Prostate gland (tissue), 2 donors: Measurements from ENCODE around the gene CIRBP. TPM values are rescaled to one million over a fixed set of nuclear protein-coding genes. Genes with fewer than 3 reads are reported as not detected.
A peak's percentile ranks its signal among the peaks of the same experiment; 100 is the strongest.

ENCODE experiments used
- DNase-seq: peaks from one replicate; pipeline ENCODE4 v3.0.0-alpha.2; 2019; ENCODE audit warnings: low spot score
- H3K27ac ChIP-seq, 2 donors: fragments of 200-600 bp; sonication (generic); 2 replicates each; pipeline ENCODE4 v1.5.1; 2017 to 2019
- H3K27me3 ChIP-seq: fragments of 200-600 bp; sonication (generic); replicated peaks from 2 replicates; pipeline ENCODE4 v1.5.1; 2019; ENCODE audit not compliant: insufficient read depth
- H3K36me3 ChIP-seq, 2 donors: fragments of 200-600 bp; sonication (generic); 1 replicate in 1 of 2; 2 replicates in 1 of 2; pipeline versions ENCODE4 v1.5.1 to v1.8.1; 2017 to 2019
- H3K4me1 ChIP-seq: fragments of 200-600 bp; sonication (generic); replicated peaks from 2 replicates; pipeline ENCODE4 v1.5.1; 2019
- H3K4me3 ChIP-seq, 2 donors: fragments of 200-600 bp; sonication (generic); 2 replicates each; pipeline ENCODE4 v1.5.1; 2017 to 2019
- H3K9me3 ChIP-seq: fragments of 200-600 bp; sonication (generic); 2 replicates; pipeline ENCODE4 v1.5.1; 2017
- POLR2A ChIP-seq: fragments of 450-650 bp; IDR thresholded peaks from one replicate; pipeline ENCODE4 v1.6.1; 2016; ENCODE audit warnings: antibody characterized with exemption, mild to moderate bottlenecking
- POLR2AphosphoS5 ChIP-seq: sonication (generic); formaldehyde crosslinking; IDR thresholded peaks from one replicate; pipeline ENCODE4 v1.6.1; 2017; ENCODE audit warnings: antibody characterized with exemption
- WGBS: methylation state at CpG from one replicate; pipeline ENCODE4 v1.1.5; 2018; 5-methylcytosine and 5-hydroxymethylcytosine counted together
- intact Hi-C: fragments of 100-400 bp; cut with DNase I; formaldehyde crosslinking; loops from one replicate; pipeline ENCODE4 v1.14.2; 2022
- total RNA-seq, 2 donors: library from RNA; depleted of rRNA; stranded (reverse); fragments of >200 nt; gene quantifications; one replicate each; pipeline ENCODE4 v1.1.0, GENCODE V29; 2016
- TF ChIP-seq, protein P1 (sequence below), 4 experiments: fragments of 200-600 bp in 2 of 4; fragments of 450-650 bp in 2 of 4; sonication (generic) in 2 of 4; IDR thresholded peaks; 1 replicate in 3 of 4; 2 replicates in 1 of 4; pipeline ENCODE4 v1.5.1; 2016 to 2019; ENCODE audit warnings: antibody characterized with exemption in 4 of 4, mild to moderate bottlenecking in 2 of 4, moderate library complexity in 2 of 4

The CIRBP gene
- total RNA-seq, 2 donors from 2014 or later, result 753 to 863 TPM

DNA sequence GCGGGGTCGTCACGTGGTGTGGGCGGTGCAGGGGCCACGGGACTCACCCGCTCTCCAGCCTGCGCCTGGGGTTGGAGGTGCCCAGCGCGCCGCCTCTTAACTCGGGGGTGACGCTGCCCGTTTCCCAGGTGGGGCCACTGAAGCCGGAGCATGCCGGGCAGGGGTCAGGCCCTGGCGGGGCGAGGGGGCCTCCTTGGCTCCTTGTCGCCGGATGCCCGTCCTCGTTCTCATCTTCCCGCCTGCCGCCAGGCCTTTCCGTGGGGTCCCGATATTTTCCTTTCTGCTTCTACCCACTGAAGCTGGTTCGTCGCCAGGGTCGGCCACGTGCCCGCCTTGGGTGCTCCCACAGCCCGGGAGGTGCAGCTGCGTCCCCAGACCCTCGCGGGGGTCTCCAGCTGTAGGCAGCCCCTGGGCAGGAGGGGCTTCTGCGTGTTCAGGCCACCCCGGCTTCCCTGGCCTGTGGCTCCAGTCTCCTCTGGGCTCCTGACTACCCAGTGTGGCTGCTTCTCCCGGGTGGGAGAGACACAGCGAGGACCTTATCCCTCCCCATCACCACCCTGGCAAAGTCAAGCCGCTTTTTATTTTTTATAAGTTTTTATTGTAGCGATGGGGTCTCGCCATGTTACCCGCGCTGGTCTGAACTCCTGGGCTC lies 7.0 kb downstream of the CIRBP start:
- WGBS, result 4% methylated on average over 40 of the region's 43 CpGs
- Histone ChIP-seq H3K4me1 (peaks cover 45% of the 10 kb centered on the region), H3K27ac (peak overlapping the region; percentile 94 to 99), H3K36me3 (peaks cover 9 to 31% of the 10 kb centered on the region in 2 donors), H3K27me3 (no peaks in the 10 kb centered on the region), H3K9me3 (no peaks in the 10 kb centered on the region), H3K4me3 (peak overlapping the region; percentile 53 to 78)
- intact Hi-C loops, result loop anchor here (5.0 to 10.0 kb wide), 4 partner anchors 81 to 226 kb away; partner anchors contain the start of genes DAZAP1, GAMT and RPS15
- peak; percentile 3 for TF ChIP-seq POLR2AphosphoS5
- peak; percentile 17 for TF ChIP-seq POLR2A
- TF ChIP-seq, protein P1, sequence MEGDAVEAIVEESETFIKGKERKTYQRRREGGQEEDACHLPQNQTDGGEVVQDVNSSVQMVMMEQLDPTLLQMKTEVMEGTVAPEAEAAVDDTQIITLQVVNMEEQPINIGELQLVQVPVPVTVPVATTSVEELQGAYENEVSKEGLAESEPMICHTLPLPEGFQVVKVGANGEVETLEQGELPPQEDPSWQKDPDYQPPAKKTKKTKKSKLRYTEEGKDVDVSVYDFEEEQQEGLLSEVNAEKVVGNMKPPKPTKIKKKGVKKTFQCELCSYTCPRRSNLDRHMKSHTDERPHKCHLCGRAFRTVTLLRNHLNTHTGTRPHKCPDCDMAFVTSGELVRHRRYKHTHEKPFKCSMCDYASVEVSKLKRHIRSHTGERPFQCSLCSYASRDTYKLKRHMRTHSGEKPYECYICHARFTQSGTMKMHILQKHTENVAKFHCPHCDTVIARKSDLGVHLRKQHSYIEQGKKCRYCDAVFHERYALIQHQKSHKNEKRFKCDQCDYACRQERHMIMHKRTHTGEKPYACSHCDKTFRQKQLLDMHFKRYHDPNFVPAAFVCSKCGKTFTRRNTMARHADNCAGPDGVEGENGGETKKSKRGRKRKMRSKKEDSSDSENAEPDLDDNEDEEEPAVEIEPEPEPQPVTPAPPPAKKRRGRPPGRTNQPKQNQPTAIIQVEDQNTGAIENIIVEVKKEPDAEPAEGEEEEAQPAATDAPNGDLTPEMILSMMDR (IDR thresholded peaks at IDR 0.05), result no peak
- DNase-seq, result peak; percentile 33

DNA sequence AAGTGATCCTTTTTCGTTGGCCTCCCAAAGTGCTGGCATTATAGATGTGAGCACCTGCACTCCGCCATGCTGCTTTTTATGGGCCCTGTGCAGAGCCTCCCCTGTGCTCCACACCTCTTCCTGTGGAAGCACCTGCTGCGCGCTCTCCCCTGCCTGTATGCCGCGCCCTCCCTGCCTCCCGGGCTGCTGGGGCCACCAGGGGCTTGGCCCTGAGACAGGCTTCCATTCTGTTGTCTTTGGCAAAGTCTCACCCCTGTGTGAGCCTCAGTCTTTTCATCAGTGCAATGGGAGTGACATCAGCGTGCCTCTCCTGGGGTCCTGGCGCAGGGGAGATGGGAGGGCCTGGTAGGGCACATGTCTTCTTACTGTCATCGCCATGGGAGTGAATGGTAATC lies 7.5 kb downstream of the CIRBP start:
- WGBS, result 71% methylated on average over 10 of the region's 10 CpGs
- Histone ChIP-seq H3K36me3 (peaks cover 9 to 27% of the 10 kb centered on the region in 2 donors), H3K9me3 (no peaks in the 10 kb centered on the region), H3K27ac (peak overlapping the region in 1 of 2 donors; percentile 99), H3K4me1 (peaks cover 41% of the 10 kb centered on the region), H3K4me3 (peak overlapping the region in 1 of 2 donors; percentile 78), H3K27me3 (no peaks in the 10 kb centered on the region)
- intact Hi-C loops, result loop anchor here (5.0 to 10.0 kb wide), 4 partner anchors 81 to 226 kb away; partner anchors contain the start of genes DAZAP1, GAMT and RPS15
- DNase-seq, result peak; percentile 15
- TF ChIP-seq POLR2AphosphoS5 (no peak), POLR2A (no peak)

DNA sequence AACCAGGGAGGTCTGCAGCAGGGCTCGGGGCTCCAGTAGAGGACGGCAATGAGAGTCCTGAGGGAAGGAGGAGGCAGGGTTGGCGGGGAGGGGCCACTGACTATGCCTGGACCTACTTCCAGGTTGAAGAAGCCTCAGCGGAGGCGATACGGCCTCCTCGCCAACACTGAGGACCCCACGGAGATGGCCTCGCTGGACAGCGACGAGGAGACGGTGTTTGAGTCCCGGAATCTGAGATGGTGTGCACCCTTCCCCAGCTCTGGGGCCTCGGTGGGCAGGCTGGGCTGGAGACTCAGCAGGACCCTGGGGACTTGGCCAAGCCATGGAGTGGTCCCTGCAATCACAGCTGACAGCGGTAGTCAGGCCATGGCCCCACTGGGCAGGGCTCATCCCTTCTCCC lies 7.9 kb downstream of the CIRBP start:
- no peak for TF ChIP-seq POLR2AphosphoS5
- TF ChIP-seq, protein P1 (IDR thresholded peaks at IDR 0.05), result no peak
- TF ChIP-seq POLR2A, result no peak
- 92% methylated on average over 15 of the region's 15 CpGs for WGBS
- Histone ChIP-seq H3K27ac (no peak overlapping the region), H3K9me3 (no peaks in the 10 kb centered on the region), H3K36me3 (peaks cover 9 to 22% of the 10 kb centered on the region in 2 donors), H3K4me3 (no peak overlapping the region), H3K27me3 (no peaks in the 10 kb centered on the region), H3K4me1 (peaks cover 37% of the 10 kb centered on the region)
- no peak for DNase-seq
- intact Hi-C loops, result loop anchor here (5.0 to 10.0 kb wide), 4 partner anchors 80 to 225 kb away; partner anchors contain the start of genes DAZAP1, GAMT and RPS15

DNA sequence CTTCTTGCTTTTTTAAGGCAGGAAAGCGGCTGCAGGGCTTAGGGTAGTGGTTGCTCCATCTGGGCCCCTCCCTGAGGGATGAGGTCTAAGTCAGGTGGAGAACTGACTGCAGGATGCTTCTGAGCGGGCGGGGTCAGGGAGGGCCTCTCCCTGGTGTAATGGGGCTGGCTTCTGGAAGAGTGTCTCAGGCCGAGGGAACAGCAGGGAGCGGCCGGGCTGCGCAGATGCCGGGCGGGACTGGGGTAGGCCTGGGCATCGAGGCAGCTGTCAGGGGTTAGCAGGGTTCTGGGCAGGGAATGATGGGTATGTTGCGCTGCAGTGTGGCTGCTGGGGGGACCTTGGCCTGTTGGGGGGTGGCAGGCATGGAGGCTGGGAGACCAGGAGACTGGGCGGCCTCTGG lies 8.9 kb downstream of the CIRBP start:
- peaks cover 9 to 14% of the 10 kb centered on the region in 2 donors for H3K36me3 ChIP-seq

More for the DNA sequence above, 8.9 kb downstream of the CIRBP start:
- Histone ChIP-seq H3K27me3 (no peaks in the 10 kb centered on the region), H3K27ac (no peak overlapping the region), H3K9me3 (no peaks in the 10 kb centered on the region), H3K4me1 (peaks cover 27% of the 10 kb centered on the region), H3K4me3 (no peak overlapping the region)
- WGBS, result 86% methylated on average over 12 of the region's 12 CpGs
- TF ChIP-seq, protein P1 (IDR thresholded peaks at IDR 0.05), result no peak
- no peak for TF ChIP-seq POLR2A
- TF ChIP-seq POLR2AphosphoS5, result no peak
- intact Hi-C loops, result loop anchor here (5.0 to 10.0 kb wide), 4 partner anchors 79 to 224 kb away; partner anchors contain the start of genes DAZAP1, GAMT and RPS15
- no peak for DNase-seq
